SK-N-SH (cell line): ENCODE data around the gene PHLPP1.

Experiments used
- CTCF ChIP-seq: fragments of 200-600 bp; sonication (generic); IDR thresholded peaks from 2 replicates; pipeline ENCODE4 v1.6.1; 2017; ENCODE audit warnings: antibody characterized with exemption, mild to moderate bottlenecking, moderate library complexity
- EP300 ChIP-seq, 2 experiments: IDR thresholded peaks; 2 replicates each; pipeline versions ENCODE4 v1.4.0 to v1.6.1; 2012; ENCODE audit warnings: borderline replicate concordance in 1 of 2, low read depth in 1 of 2, low read length in 1 of 2
- GATA2 ChIP-seq: sonication (generic); formaldehyde crosslinking; IDR thresholded peaks from 2 replicates; pipeline ENCODE4 v1.5.0; 2020; ENCODE audit warnings: mild to moderate bottlenecking, missing genetic modification reagents
- JUND ChIP-seq: IDR thresholded peaks from 2 replicates; pipeline ENCODE4 v1.4.0; 2012
- PBX3 ChIP-seq: IDR thresholded peaks from 2 replicates; pipeline ENCODE4; 2012
- POLR2AphosphoS5 ChIP-seq: IDR thresholded peaks from 2 replicates; pipeline ENCODE4 v1.6.1; 2012; ENCODE audit warnings: low read depth, low read length
- RFX5 ChIP-seq: IDR thresholded peaks from 2 replicates; pipeline ENCODE4 v1.6.1; 2012; ENCODE audit warnings: mild to moderate bottlenecking, improper control_type of control experiment, low read length
- SIN3A ChIP-seq: IDR thresholded peaks from 2 replicates; pipeline ENCODE4 v1.6.1; 2012; ENCODE audit warnings: low read depth, mild to moderate bottlenecking, low read length, moderate library complexity, borderline replicate concordance
- ZBTB33 ChIP-seq: IDR thresholded peaks from 2 replicates; pipeline ENCODE4 v1.4.0; 2012; ENCODE audit warnings: low read depth, borderline replicate concordance

GRCh38 chr18:63028380-63028779, 313.0 kb downstream of the PHLPP1 start:
- no peak for TF ChIP-seq PBX3
- no peak for TF ChIP-seq EP300 (IDR thresholded peaks at IDR 0.05; ENCODE audit: borderline replicate concordance in 1 of 2, low read depth in 1 of 2, low read length in 1 of 2)
- TF ChIP-seq SIN3A = no peak
- no peak for TF ChIP-seq GATA2 (CRISPR knock-in tag)
- no peak for TF ChIP-seq JUND
- no peak for TF ChIP-seq RFX5
- no peak for TF ChIP-seq CTCF
- TF ChIP-seq ZBTB33 = no peak
- no peak for TF ChIP-seq POLR2AphosphoS5
